HG02885 (cell line): ENCODE data around the gene EVI2A.
"Not testable (repeated sequence)": the region's sequence is repeated elsewhere in the genome, so short reads cannot be mapped to it uniquely, and the experiment has no call there.

ENCODE experiments used
- ATAC-seq: cut with Tn5 transposase; IDR thresholded peaks from one replicate; pipeline ENCODE4 v1.9.1; 2021; ENCODE audit warnings: mild to moderate bottlenecking; ENCODE audit not compliant: unreplicated experiment, poor library complexity

The EVI2A gene

GRCh38 chr17:31313982-31314781 lies 7.2 kb downstream of the EVI2A start, which contains the start of gene EVI2B:
TSS of gene EVI2B (minus strand) at chr17:31314054. CDS start at chr17:31305609, 8,445 bp downstream.
- no peak for ATAC-seq

GRCh38 chr17:31312223-31312622 lies 9.2 kb downstream of the EVI2A start:
- not testable (repeated sequence) for ATAC-seq

- ATAC-seq, result no peak
Observed at GRCh38 chr17:31311526-31311925, 9.9 kb downstream of the EVI2A start.

GRCh38 chr17:31310886-31311285 lies 10.5 kb downstream of the EVI2A start:
- ATAC-seq, result no peak

GRCh38 chr17:31310260-31310659 lies 11.2 kb downstream of the EVI2A start:
- ATAC-seq, result no peak

- ATAC-seq, result no peak
Observed at GRCh38 chr17:31309556-31309955, 11.9 kb downstream of the EVI2A start.

- no peak for ATAC-seq
Observed at GRCh38 chr17:31308372-31309334, 12.8 kb downstream of the EVI2A start.

- ATAC-seq, result no peak
Observed at GRCh38 chr17:31307640-31308039, 13.8 kb downstream of the EVI2A start.

- no peak for ATAC-seq
Observed at GRCh38 chr17:31299624-31300023, 21.8 kb downstream of the EVI2A start.

- ATAC-seq, result no peak
Observed at GRCh38 chr17:31297090-31297489, 24.3 kb downstream of the EVI2A start, which contains the start of gene OMG. TSS of gene OMG (minus strand) at chr17:31297239. CDS start at chr17:31296331, 908 bp downstream.

- ATAC-seq, result no peak
Observed at GRCh38 chr17:31296142-31296541, 25.3 kb downstream of the EVI2A start.

- no peak for ATAC-seq
Observed at GRCh38 chr17:31295489-31295871, 25.9 kb downstream of the EVI2A start.

GRCh38 chr17:31294820-31295488 lies 26.5 kb downstream of the EVI2A start:
- ATAC-seq, result no peak

GRCh38 chr17:31294231-31294630 lies 27.2 kb downstream of the EVI2A start:
- no peak for ATAC-seq

GRCh38 chr17:31293581-31293980 lies 27.8 kb downstream of the EVI2A start:
- ATAC-seq, result no peak

GRCh38 chr17:31291820-31292219 lies 29.6 kb downstream of the EVI2A start:
- ATAC-seq, result no peak

- no peak for ATAC-seq
Observed at GRCh38 chr17:31289790-31290189, 31.6 kb downstream of the EVI2A start.

GRCh38 chr17:31287932-31288331 lies 33.5 kb downstream of the EVI2A start:
- not testable (repeated sequence) for ATAC-seq

GRCh38 chr17:31286587-31286986 lies 34.8 kb downstream of the EVI2A start:
- ATAC-seq, result no peak

GRCh38 chr17:31283841-31284240 lies 37.6 kb downstream of the EVI2A start:
- no peak for ATAC-seq
